ENCODE data around the gene C17orf107. TPM values are rescaled to one million over a fixed set of nuclear protein-coding genes. Genes with fewer than 3 reads are reported as not detected.
A peak's percentile ranks its signal among the peaks of the same experiment; 100 is the strongest.

C17orf107 gene
- total and polyA plus RNA-seq, 2 of the 13 experiments (the other 11 are each of a cell fraction or from before 2014, with no cell fraction given), result 0.20 to 0.59 TPM

DNA sequence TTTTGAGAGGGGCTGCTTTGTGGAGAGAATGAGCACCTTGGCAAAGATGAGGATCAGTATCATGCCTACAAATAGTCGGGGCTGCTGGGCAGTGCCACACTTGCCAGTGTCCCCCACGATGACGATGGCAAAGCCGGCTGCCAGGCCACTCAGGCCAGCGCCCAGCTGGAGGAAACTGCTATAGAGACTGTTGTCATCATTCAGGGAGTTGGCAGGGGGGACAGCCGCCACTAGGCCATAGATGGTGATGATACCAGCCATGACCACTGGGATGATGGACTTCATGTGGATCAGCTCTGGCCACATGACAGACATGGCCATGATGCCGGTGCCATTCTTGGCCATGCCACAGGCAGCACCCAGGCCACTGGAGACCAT is 42.4 kb upstream of the C17orf107 start:
- in situ Hi-C loops (cut with HindIII; ENCODE audit: extremely low pct_ligation_motif_present, low pct_unique_long_range_greater_than_20kb) (no loop called here), intact Hi-C loops (cut with micrococcal nuclease; ENCODE audit: unreplicated experiment) (no loop called here)
- Histone ChIP-seq H3K27me3 (ENCODE audit: control insufficient read depth in 1 of 2, insufficient read depth in 2 of 2, low read length in 2 of 2) (no peaks in the 10 kb centered on the region), H4K20me1 (ENCODE audit: insufficient read depth, low read length) (no peaks in the 10 kb centered on the region), H3K79me2 (ENCODE audit: insufficient read depth, low read length) (peaks cover 47% of the 10 kb centered on the region), H3K27ac (ENCODE audit: extremely low read length, insufficient read depth, low read length) (no peak overlapping the region), H3K4me2 (ENCODE audit: low read depth, low read length) (no peak overlapping the region), H3K4me1 (ENCODE audit: insufficient read depth, low read length) (peaks cover 68% of the 10 kb centered on the region), H3K4me3 (replicated peaks in 1 of 3; ENCODE audit: insufficient read depth in 1 of 3, low read depth in 2 of 3, low read length in 3 of 3) (no peak overlapping the region), H2AFZ (ENCODE audit: low read length) (no peak overlapping the region), H3K9ac (ENCODE audit: insufficient read depth, low read depth, low read length) (no peak overlapping the region), H3K9me3 (ENCODE audit: low read length) (no peaks in the 10 kb centered on the region), H3K36me3 (replicated peaks in 1 of 2; ENCODE audit: control insufficient read depth in 1 of 2, insufficient read depth in 2 of 2, low read length in 2 of 2) (peaks cover 9 to 37% of the 10 kb centered on the region in 2 experiments)
- DNase-seq (ENCODE audit: low spot score) (no peak), FAIRE-seq (no peak), ATAC-seq (peak; percentile 26; the same call in 2 of the 3 replicates)
- POLR2A ChIA-PET, result interaction anchor here (1.6 kb wide), 1 partner anchor 147 kb away, joined by 6 read pairs; the partner anchor contains the start of gene ARRB2
- 99% methylated on average over 7 of the region's 7 CpGs for WGBS (ENCODE audit: low lambda C conversion rate)
- BruUV-seq (replicated peaks), result no TSS peak
- CTCF ChIA-PET (ENCODE audit: low intra/inter-chr PET ratio, low total read pairs), result no interaction called here
- TF ChIP-seq HNRNPL (IDR thresholded peaks at IDR 0.05; ENCODE audit: low read depth, low read length) (0 out of 2 replicates have a peak, but pooled peaks have one; percentile 49), TBP (CRISPR knock-in tag; IDR thresholded peaks at IDR 0.05) (no peak), GPN1 (CRISPR knock-in tag; IDR thresholded peaks at IDR 0.05; ENCODE audit: borderline replicate concordance) (no peak), NFYB (CRISPR knock-in tag; IDR thresholded peaks at IDR 0.05) (no peak), ZNF33B (CRISPR knock-in tag; IDR thresholded peaks at IDR 0.05) (no peak), RORA (CRISPR knock-in tag; IDR thresholded peaks at IDR 0.05) (no peak), NCOR1 (IDR thresholded peaks at IDR 0.05; ENCODE audit: borderline replicate concordance, low read length) (no peak), KAT8 (CRISPR knock-in tag; IDR thresholded peaks at IDR 0.05) (no peak), ZFP41 (CRISPR knock-in tag; IDR thresholded peaks at IDR 0.05; ENCODE audit: borderline replicate concordance) (no peak), KLF16 (CRISPR knock-in tag; IDR thresholded peaks at IDR 0.05) (no peak)
- TF ChIP-seq, protein P1, sequence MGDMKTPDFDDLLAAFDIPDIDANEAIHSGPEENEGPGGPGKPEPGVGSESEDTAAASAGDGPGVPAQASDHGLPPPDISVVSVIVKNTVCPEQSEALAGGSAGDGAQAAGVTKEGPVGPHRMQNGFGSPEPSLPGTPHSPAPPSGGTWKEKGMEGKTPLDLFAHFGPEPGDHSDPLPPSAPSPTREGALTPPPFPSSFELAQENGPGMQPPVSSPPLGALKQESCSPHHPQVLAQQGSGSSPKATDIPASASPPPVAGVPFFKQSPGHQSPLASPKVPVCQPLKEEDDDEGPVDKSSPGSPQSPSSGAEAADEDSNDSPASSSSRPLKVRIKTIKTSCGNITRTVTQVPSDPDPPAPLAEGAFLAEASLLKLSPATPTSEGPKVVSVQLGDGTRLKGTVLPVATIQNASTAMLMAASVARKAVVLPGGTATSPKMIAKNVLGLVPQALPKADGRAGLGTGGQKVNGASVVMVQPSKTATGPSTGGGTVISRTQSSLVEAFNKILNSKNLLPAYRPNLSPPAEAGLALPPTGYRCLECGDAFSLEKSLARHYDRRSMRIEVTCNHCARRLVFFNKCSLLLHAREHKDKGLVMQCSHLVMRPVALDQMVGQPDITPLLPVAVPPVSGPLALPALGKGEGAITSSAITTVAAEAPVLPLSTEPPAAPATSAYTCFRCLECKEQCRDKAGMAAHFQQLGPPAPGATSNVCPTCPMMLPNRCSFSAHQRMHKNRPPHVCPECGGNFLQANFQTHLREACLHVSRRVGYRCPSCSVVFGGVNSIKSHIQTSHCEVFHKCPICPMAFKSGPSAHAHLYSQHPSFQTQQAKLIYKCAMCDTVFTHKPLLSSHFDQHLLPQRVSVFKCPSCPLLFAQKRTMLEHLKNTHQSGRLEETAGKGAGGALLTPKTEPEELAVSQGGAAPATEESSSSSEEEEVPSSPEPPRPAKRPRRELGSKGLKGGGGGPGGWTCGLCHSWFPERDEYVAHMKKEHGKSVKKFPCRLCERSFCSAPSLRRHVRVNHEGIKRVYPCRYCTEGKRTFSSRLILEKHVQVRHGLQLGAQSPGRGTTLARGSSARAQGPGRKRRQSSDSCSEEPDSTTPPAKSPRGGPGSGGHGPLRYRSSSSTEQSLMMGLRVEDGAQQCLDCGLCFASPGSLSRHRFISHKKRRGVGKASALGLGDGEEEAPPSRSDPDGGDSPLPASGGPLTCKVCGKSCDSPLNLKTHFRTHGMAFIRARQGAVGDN (CRISPR knock-in tag; IDR thresholded peaks at IDR 0.05), result peak; percentile 34; the same call in 1 of the 2 replicates
- TF ChIP-seq, protein P2, sequence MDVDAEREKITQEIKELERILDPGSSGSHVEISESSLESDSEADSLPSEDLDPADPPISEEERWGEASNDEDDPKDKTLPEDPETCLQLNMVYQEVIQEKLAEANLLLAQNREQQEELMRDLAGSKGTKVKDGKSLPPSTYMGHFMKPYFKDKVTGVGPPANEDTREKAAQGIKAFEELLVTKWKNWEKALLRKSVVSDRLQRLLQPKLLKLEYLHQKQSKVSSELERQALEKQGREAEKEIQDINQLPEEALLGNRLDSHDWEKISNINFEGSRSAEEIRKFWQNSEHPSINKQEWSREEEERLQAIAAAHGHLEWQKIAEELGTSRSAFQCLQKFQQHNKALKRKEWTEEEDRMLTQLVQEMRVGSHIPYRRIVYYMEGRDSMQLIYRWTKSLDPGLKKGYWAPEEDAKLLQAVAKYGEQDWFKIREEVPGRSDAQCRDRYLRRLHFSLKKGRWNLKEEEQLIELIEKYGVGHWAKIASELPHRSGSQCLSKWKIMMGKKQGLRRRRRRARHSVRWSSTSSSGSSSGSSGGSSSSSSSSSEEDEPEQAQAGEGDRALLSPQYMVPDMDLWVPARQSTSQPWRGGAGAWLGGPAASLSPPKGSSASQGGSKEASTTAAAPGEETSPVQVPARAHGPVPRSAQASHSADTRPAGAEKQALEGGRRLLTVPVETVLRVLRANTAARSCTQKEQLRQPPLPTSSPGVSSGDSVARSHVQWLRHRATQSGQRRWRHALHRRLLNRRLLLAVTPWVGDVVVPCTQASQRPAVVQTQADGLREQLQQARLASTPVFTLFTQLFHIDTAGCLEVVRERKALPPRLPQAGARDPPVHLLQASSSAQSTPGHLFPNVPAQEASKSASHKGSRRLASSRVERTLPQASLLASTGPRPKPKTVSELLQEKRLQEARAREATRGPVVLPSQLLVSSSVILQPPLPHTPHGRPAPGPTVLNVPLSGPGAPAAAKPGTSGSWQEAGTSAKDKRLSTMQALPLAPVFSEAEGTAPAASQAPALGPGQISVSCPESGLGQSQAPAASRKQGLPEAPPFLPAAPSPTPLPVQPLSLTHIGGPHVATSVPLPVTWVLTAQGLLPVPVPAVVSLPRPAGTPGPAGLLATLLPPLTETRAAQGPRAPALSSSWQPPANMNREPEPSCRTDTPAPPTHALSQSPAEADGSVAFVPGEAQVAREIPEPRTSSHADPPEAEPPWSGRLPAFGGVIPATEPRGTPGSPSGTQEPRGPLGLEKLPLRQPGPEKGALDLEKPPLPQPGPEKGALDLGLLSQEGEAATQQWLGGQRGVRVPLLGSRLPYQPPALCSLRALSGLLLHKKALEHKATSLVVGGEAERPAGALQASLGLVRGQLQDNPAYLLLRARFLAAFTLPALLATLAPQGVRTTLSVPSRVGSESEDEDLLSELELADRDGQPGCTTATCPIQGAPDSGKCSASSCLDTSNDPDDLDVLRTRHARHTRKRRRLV (CRISPR knock-in tag; IDR thresholded peaks at IDR 0.05), result no peak

Measured in HepG2 (cell line).